ENCODE measurements around the gene ATP6V0D1.
A peak's percentile ranks its signal among the peaks of the same experiment; 100 is the strongest.
"Not testable (repeated sequence)": the region's sequence is repeated elsewhere in the genome, so short reads cannot be mapped to it uniquely, and the experiment has no call there.

The ATP6V0D1 gene

GRCh38 chr16:67487561-67487960, 6.6 kb upstream of the ATP6V0D1 start:
- not testable (repeated sequence) for H3K27ac Mint-ChIP-seq (ENCODE audit: low read depth); H3K27me3 Mint-ChIP-seq; H3K4me1 Mint-ChIP-seq; H3K4me3 Mint-ChIP-seq; H3K9me3 Mint-ChIP-seq; DNase-seq (ENCODE audit: low spot score in 2 of 2); ATAC-seq (replicated peaks; ENCODE audit: extremely low read depth, poor library complexity, severe bottlenecking)
- H3K36me3 Mint-ChIP-seq (ENCODE audit: insufficient read depth), result peaks cover 14% of the 10 kb centered on the region

GRCh38 chr16:67486805-67487204, 5.8 kb upstream of the ATP6V0D1 start:
- H3K27me3 Mint-ChIP-seq, result no peaks in the 10 kb centered on the region
- no peak for ATAC-seq (replicated peaks; ENCODE audit: extremely low read depth, poor library complexity, severe bottlenecking)
- no peak overlapping the region for H3K4me3 Mint-ChIP-seq
- peak overlapping the region; percentile 35 for H3K27ac Mint-ChIP-seq (ENCODE audit: low read depth)
- no peaks in the 10 kb centered on the region for H3K9me3 Mint-ChIP-seq
- no peak for DNase-seq (ENCODE audit: low spot score in 2 of 2)
- peaks cover 16% of the 10 kb centered on the region for H3K4me1 Mint-ChIP-seq
- peaks cover 18% of the 10 kb centered on the region for H3K36me3 Mint-ChIP-seq (ENCODE audit: insufficient read depth)

DNA sequence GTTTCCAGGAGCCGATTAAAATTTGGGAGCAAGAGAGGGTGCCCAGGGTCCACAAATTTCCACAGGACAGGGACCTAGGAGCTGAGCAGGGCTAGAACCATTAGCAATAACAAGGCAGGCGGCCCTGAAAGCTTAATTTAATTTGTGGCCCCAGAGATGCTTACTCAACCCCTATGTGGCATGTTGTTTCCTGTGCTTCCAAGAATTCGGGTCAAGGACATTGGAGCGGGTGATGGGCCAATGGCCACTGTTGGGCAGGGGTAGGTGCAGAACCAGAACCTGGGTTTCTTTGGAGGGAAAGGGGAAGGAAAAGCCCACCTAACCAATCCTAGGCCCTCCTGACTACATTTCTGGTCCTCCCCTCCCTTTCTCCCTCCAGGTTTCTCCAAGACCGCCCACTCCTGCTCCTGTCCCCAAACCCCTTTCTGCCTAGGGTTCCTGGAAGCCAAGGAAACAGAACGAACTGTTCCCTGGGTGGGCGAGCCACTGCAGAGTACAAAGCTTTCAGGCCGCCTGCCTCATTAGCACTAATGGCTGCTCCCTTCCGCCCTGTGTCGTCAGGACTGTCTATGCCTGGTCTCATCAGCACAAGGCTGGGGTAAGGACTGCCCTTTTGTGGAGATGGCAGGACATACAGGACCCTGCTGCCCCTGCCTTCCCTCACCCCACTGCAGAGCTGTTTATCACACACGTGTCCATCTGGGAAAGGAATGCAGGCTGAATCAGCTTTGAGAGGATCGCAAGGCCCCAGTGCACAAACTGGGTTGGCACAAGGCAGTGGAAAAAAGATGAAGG, 3.0 kb upstream of the ATP6V0D1 start:
- Mint-ChIP-seq H3K9me3 (no peaks in the 10 kb centered on the region), H3K27ac (ENCODE audit: low read depth) (peak overlapping the region; percentile 55), H3K4me3 (no peak overlapping the region), H3K27me3 (no peaks in the 10 kb centered on the region), H3K4me1 (peaks cover 32% of the 10 kb centered on the region), H3K36me3 (ENCODE audit: insufficient read depth) (peaks cover 28% of the 10 kb centered on the region)
- DNase-seq (ENCODE audit: low spot score in 2 of 2) (no peak), ATAC-seq (replicated peaks; ENCODE audit: extremely low read depth, poor library complexity, severe bottlenecking) (no peak)

DNA sequence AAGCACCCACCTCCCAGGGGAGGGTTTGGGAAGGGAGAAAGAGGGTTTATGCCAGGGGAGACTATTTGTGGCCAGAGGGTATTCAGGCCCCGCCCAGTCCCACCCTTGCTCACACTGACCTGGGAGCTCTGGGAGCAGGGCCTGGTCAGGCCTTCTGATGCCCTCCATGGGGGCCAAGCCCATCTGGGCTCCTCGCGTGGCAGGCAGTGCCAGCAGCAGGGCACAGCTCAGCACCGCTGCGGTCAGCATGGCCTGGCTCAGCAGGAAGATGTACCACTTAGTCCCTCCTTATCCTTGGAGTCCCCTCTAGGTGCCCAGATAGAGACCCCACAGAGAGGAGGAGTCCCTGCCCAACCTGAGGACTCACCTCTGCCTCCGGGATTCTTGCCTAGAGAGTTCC, 2.2 kb upstream of the ATP6V0D1 start, which contains the start of gene AGRP:
Gene AGRP, minus strand, starts transcription at position 398 of the 400 bp plus-strand sequence. Its CDS starts 149 bp downstream, at position 249.
- Mint-ChIP-seq H3K27me3 (no peaks in the 10 kb centered on the region), H3K4me1 (peaks cover 38% of the 10 kb centered on the region), H3K9me3 (no peaks in the 10 kb centered on the region), H3K27ac (ENCODE audit: low read depth) (peak within 1 kb of the TSS; percentile 99), H3K36me3 (ENCODE audit: insufficient read depth) (peaks cover 27% of the 10 kb centered on the region), H3K4me3 (peak within 1 kb of the TSS; percentile 99)
- ATAC-seq (replicated peaks; ENCODE audit: extremely low read depth, poor library complexity, severe bottlenecking) (no peak), DNase-seq (ENCODE audit: low spot score in 2 of 2) (no peak)

DNA sequence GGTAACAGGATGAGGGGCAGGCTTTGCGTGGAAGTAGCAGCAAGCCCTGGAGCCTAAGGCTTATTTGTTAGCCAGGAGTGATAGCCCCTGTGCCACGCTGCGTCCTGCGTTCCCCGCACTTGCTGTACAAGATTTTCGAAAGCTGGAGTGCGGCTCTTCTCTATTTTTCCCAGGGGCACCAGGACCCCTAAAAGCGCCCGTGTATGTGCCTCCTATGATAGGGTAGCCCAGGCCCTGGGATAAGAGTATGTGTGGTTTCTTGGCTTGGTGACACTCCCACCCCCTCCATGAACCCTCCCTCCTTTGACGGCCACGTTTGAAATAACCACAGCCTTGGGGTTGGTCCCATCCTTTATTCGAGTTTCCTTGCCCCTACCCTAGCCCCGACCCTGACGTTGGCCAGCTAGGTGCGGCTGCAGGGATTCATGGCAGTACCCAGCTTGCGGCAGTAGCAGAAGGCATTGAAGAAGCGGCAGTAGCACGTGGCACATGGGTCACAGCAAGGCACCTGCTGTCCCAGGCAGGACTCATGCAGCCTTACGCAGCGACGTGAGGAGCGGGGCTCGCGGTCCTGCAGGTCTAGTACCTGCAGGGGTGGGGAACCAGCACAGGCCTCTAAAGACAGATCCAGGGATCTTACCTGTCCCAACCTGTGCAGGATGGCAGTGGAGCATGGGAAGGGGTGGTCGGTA, 1.4 kb upstream of the ATP6V0D1 start:
- Mint-ChIP-seq H3K4me3 (peak overlapping the region; percentile 99), H3K9me3 (no peaks in the 10 kb centered on the region), H3K36me3 (ENCODE audit: insufficient read depth) (peaks cover 25% of the 10 kb centered on the region), H3K4me1 (peaks cover 46% of the 10 kb centered on the region), H3K27me3 (no peaks in the 10 kb centered on the region), H3K27ac (ENCODE audit: low read depth) (peak overlapping the region; percentile 99)
- DNase-seq (ENCODE audit: low spot score in 2 of 2) (no peak), ATAC-seq (replicated peaks; ENCODE audit: extremely low read depth, poor library complexity, severe bottlenecking) (no peak)

- Mint-ChIP-seq H3K27ac (ENCODE audit: low read depth) (peak overlapping the region; percentile 99), H3K4me3 (peak overlapping the region; percentile 99), H3K4me1 (peaks cover 50% of the 10 kb centered on the region), H3K36me3 (ENCODE audit: insufficient read depth) (peaks cover 25% of the 10 kb centered on the region), H3K27me3 (no peaks in the 10 kb centered on the region), H3K9me3 (no peaks in the 10 kb centered on the region)
- DNase-seq (ENCODE audit: low spot score in 2 of 2) (no peak), ATAC-seq (replicated peaks; ENCODE audit: extremely low read depth, poor library complexity, severe bottlenecking) (peak; percentile 3)
Observed at GRCh38 chr16:67481561-67482232, 740 bp upstream of the ATP6V0D1 start.

- Mint-ChIP-seq H3K27me3 (no peaks in the 10 kb centered on the region), H3K4me1 (peaks cover 65% of the 10 kb centered on the region), H3K27ac (ENCODE audit: low read depth) (peak overlapping the region; percentile 61), H3K9me3 (no peaks in the 10 kb centered on the region), H3K4me3 (peak overlapping the region; percentile 50), H3K36me3 (ENCODE audit: insufficient read depth) (peaks cover 21% of the 10 kb centered on the region)
- no peak for ATAC-seq (replicated peaks; ENCODE audit: extremely low read depth, poor library complexity, severe bottlenecking)
- DNase-seq (ENCODE audit: low spot score in 2 of 2), result no peak
Observed at GRCh38 chr16:67477960-67478554, 2.9 kb downstream of the ATP6V0D1 start.

GRCh38 chr16:67474551-67475455, 6.2 kb downstream of the ATP6V0D1 start:
- H3K4me1 Mint-ChIP-seq, result peaks cover 64% of the 10 kb centered on the region
- peaks cover 7% of the 10 kb centered on the region for H3K36me3 Mint-ChIP-seq (ENCODE audit: insufficient read depth)
- H3K4me3 Mint-ChIP-seq, result no peak overlapping the region
- DNase-seq (ENCODE audit: low spot score in 2 of 2) (no peak), ATAC-seq (replicated peaks; ENCODE audit: extremely low read depth, poor library complexity, severe bottlenecking) (no peak)
- H3K27me3 Mint-ChIP-seq, result no peaks in the 10 kb centered on the region
- no peak overlapping the region for H3K27ac Mint-ChIP-seq (ENCODE audit: low read depth)
- no peaks in the 10 kb centered on the region for H3K9me3 Mint-ChIP-seq

- ATAC-seq (replicated peaks; ENCODE audit: extremely low read depth, poor library complexity, severe bottlenecking) (no peak), DNase-seq (ENCODE audit: low spot score in 2 of 2) (no peak)
- Mint-ChIP-seq H3K36me3 (ENCODE audit: insufficient read depth) (peaks cover 10% of the 10 kb centered on the region), H3K4me3 (no peak overlapping the region), H3K27me3 (no peaks in the 10 kb centered on the region), H3K9me3 (no peaks in the 10 kb centered on the region), H3K27ac (ENCODE audit: low read depth) (peak overlapping the region; percentile 36), H3K4me1 (peaks cover 60% of the 10 kb centered on the region)
Observed at GRCh38 chr16:67471758-67472384, 9.1 kb downstream of the ATP6V0D1 start.

DNA sequence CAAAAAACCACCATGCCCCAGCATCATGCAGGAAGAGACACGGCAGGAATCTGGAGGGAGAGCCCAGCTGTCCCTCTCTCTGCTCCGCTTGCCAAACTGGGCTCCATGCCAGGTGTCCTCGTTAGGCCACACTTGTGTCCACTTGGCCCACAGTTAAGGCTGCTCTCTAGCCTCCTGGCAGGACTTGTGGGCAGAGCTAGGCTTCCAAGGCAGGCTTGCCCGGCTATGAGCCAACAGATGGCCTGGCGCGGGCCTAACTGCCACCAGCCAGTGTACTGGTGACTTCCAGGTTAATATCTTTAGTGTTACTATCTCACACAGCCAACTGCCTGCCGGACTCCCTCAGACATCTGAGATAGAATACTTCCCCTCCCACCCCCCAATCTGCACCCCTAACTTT, 10.6 kb downstream of the ATP6V0D1 start:
- H3K4me3 Mint-ChIP-seq, result no peak overlapping the region
- DNase-seq (ENCODE audit: low spot score in 2 of 2) (no peak), ATAC-seq (replicated peaks; ENCODE audit: extremely low read depth, poor library complexity, severe bottlenecking) (no peak)
- peaks cover 72% of the 10 kb centered on the region for H3K4me1 Mint-ChIP-seq
- H3K27ac Mint-ChIP-seq (ENCODE audit: low read depth), result peak overlapping the region; percentile 2
- no peaks in the 10 kb centered on the region for H3K9me3 Mint-ChIP-seq
- H3K27me3 Mint-ChIP-seq, result no peaks in the 10 kb centered on the region
- H3K36me3 Mint-ChIP-seq (ENCODE audit: insufficient read depth), result peaks cover 12% of the 10 kb centered on the region

DNA sequence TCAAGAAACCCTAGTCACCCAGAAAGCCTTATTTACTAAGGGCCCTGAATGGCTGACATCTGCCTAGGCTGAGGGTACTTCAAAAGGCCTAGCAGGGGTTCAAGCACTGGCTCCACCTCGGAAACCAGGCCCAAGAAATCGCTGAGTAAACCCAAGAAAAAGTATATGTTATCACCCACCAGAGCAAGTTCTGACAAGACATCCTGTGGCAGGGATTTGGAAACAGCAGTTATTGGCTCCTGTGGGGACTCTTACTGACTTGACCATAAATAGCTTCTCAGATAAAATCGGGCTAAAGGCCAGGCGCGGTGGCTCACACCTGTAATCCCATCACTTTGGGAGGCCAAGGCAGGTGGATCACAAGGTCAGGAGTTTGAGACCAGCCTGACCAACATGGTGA, 12.2 kb downstream of the ATP6V0D1 start:
- H3K36me3 Mint-ChIP-seq (ENCODE audit: insufficient read depth), result peaks cover 11% of the 10 kb centered on the region
- H3K27ac Mint-ChIP-seq (ENCODE audit: low read depth), result no peak overlapping the region
- DNase-seq (ENCODE audit: low spot score in 2 of 2) (no peak), ATAC-seq (replicated peaks; ENCODE audit: extremely low read depth, poor library complexity, severe bottlenecking) (no peak)
- no peaks in the 10 kb centered on the region for H3K27me3 Mint-ChIP-seq
- H3K4me3 Mint-ChIP-seq, result no peak overlapping the region
- no peaks in the 10 kb centered on the region for H3K9me3 Mint-ChIP-seq
- peaks cover 72% of the 10 kb centered on the region for H3K4me1 Mint-ChIP-seq
